UCSD-AML1 (cell line): ENCODE measurements around the gene IGLON5.

Experiments used
- DNase-seq: peaks from one replicate; lab custom pipeline; 2025; ENCODE audit not compliant: unreplicated experiment; lab: John Stamatoyannopoulos, UW

Gene IGLON5

DNA sequence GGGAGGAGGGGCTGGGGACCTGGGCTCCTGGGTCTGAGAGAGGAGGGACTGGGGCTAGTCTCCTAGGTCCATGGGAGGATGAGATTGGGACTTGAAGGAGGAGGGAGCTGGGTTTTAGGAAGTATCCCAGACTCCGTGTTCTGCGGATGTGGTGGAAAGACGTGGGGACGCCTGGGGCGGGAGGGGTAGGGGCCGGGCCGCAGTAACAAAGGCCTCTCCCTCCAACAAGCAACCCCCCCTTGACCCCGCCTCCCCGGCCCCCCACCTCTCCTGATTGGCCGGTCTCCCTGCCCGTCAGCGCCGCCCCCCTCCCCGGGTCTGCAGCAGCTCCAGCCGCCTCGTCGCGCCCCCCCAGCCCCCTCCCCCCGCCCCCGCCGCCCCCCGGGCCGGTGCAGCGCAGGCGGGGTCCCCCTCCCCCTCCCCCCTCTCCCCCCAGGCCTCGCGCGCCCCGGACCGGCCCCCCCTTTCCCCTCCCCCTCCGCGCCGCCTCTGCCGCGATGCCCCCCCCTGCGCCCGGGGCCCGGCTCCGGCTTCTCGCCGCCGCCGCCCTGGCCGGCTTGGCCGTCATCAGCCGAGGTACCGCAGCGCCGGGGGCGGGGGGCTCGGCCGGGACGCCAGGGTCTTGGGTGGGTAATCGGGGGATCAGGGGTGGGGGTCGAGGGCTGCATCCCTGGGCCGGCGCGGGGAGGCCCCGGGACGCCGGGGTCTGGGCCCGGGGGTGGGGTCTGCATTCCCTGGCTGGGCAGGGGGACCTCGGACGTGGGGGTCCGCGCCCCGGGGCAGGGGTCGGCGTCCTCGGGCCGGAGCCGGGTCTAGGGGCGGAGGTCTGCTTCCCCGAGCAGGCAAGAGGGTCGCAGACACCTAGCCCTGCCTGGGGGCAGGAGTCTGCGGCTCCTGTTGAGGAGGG lies at the start of gene IGLON5:
Gene IGLON5 (plus strand): TSS at position 294 of the 907 bp plus-strand sequence. CDS start 204 bp downstream, at position 498.
- no peak for DNase-seq

- DNase-seq = no peak
These were observed 47.6 kb upstream of the IGLON5 start for GRCh38 chr19:51263808-51264207.

- no peak for DNase-seq
These were observed 40.4 kb upstream of the IGLON5 start for GRCh38 chr19:51271067-51271466.

GRCh38 chr19:51272183-51272810 lies 39.1 kb upstream of the IGLON5 start:
- DNase-seq = no peak

DNA sequence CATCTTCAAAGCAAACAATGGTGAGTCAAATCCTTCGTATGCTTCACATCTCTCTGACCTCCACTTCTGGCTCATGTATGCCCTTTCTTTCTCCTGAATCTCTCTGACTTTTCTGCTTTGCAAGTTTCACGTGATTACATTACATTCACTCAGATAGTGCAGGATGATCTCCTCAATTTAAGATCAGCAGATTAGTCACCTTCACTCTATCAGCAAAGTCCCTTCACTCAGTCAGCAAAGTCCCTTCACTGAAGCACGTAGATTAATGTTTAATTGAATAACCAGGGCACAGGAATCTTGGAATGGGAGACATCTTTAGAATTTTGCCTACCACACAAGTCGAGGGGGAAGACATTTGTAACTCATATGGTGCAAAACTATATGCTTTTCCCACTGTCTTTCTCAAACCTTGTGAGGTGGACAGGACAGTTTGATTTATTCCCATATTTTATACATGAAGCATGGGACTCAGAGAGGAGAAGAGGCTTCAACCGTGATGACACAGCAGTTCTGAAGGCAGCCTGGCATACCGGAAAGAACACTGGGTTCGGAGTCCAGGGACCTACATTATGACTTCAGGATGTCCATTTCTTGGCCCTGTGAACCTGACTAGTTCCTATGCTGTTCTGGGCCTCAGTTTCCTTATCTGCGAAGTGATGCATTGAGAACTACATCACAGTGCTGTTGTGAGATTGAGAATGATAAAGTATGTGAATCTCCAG lies 37.2 kb upstream of the IGLON5 start:
- DNase-seq = no peak

DNA sequence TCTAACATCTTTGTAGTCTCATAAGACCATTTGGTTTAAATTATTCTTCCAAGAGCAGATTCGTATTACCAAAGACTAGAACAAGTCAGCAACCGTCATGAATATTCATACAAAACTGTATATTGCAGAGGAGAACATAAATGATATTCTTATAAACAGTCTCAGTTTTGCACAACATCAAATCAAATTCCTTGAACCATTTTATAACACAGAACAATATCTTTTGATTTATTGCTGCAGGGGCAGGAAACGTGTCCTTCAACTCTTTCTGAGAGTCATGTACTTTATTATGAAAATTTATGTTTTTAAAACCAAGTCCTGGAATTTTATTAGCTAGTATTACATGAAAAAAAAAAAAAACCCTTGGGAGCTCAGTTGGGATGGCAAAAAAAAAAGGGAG lies 34.3 kb upstream of the IGLON5 start:
- no peak for DNase-seq

DNA sequence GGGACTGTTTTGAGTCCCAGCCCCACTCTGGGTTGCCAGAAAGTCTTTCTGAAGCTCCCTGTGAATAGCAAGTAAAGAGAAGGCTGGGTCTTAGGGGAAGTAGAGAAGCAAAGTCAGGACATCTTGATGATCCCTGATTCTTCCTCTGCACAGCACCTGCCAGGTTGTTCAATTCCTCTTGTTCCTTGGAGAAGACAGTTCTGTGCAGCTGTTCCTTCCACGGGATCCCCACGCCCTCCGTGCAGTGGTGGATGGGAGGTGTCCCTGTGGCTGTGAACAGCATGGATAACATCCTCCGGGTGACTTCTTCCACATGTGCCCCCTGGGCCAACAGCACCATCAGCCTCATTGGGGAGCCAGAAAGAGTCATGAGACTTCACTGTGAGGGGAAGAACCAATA lies 29.1 kb upstream of the IGLON5 start:
- DNase-seq = no peak

- no peak for DNase-seq
These were observed 25.8 kb upstream of the IGLON5 start for GRCh38 chr19:51285682-51286081.

DNA sequence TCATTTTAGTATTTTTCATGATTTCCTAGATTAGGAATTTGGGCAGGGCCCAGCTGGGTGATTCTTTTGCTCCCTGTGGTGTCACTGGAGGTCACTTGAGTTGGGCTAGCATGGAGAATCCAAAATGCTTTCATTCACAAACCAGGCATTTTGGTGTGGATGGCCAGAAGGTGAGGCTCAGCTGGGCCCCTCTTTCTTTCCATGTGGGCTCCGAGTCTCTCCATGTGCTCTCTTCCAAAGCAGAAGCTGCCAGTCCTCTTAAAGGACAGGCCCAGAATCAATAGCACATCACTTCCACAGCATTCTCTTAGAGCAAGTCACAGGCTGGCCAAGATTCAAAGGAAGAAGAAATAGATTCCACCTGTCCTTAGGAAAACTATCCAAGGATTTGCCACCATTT lies 21.8 kb upstream of the IGLON5 start:
- DNase-seq = no peak

DNA sequence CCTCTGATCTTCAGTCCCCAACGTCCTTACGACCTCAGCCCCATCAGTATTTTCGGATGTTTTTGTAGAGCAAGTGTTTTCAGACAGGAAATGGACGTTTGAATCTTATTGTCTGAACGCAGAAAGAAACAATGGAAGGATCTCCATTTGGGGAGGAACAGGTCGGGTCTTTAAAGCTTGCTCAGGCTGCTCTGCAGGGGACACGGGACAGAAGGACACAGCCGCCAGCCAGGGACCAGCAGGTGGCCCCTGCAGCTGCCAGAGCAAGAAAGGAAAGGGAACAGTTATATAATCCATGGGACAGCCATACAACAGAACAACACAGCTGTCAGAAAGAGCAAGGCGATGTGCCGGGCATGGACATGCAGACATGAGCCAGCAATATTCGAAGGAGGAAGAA lies 18.5 kb upstream of the IGLON5 start:
- no peak for DNase-seq

- no peak for DNase-seq
These were observed 17.8 kb upstream of the IGLON5 start for GRCh38 chr19:51293571-51294210.

DNA sequence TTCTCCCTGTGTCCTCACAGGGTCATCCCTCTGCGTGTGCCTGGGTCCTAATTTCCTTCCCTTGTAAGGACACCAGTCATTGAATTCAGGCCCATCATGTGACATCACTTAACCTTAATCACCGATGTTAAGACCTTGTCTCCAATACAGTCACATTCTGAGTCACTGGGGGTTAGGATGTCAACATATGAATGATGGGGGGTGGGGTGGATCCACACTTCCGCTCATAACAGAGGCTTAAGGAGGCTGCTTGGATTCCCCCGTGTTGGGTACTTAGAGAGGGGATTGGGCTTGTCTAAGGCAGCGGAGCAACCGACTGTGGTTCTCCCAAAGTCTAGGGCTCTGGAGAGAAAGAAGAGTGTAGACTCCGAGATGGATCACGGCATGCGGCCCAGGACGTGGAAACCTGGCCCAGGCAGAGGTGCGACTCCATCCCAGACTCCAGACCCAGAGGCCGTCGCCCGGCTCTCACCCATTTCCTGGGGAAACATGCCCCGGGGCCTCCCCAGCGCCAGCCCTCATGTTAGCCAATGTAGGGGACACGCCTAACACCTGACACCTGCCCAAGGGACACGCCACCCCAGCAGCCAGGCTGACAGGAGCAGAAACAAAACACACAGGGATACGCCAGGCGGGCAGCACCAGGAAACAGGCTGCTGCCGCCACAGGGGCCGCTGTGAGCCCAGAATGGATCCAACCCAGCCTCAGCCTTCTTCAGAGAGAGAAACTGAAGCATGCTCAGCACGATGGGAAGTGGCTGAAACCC lies 17.1 kb upstream of the IGLON5 start:
- no peak for DNase-seq

DNA sequence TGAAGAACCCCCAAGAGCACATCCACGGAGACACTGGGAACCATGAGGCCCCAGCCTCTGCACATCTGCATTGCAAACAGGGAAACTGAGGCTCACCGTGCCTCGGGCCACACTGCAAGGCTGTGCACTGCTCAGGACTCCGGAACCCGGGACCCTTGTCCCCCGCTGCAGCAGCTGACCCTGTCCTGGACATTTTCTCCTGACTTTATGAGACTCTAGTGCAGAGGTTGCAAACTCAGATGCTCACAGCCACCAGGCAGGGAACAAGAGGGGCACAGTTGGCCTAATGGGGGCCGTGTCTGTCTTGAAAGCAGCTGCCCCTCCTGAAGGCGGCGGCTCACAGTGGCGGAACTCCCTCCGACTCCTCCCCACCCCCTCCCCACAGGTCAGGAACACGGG lies 16.5 kb upstream of the IGLON5 start:
- no peak for DNase-seq

DNA sequence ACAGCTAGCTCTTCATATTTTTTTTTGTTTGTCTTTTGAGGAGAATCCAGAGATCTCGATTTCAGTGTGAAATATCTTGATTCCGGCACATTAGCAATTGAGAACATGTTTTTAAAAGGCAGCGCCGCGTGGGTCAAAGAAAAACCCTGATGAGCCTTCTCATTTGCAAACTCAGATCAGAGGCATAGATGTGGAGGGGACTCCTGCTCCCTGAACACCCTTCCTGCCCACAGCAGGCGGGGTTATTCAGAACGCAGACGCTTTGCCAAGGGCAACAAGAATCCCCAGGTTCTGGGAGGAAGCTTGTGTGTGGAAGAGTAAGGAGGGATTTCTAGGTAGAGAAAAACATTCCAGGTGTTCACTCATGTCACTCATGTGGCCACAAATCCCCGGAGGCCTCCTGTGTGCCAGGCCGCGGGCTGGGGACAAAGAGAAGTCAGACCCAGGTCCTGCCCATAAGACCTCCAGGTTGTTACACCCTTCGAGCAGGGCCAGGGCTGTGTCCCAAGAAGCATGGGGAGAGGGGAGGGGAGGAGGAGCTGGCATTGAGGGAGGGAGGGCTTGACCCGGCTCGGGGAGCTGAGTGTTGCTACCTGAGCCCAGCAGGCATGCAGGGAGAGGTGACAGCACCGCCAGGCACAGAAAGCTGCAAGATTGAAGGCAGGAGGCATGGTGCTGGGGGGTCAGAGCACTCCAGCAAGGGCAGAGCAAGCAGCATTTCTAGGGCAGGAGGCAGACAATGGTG lies 15.9 kb upstream of the IGLON5 start:
- DNase-seq = no peak

GRCh38 chr19:51296336-51297093 lies 14.9 kb upstream of the IGLON5 start:
- DNase-seq = no peak

DNA sequence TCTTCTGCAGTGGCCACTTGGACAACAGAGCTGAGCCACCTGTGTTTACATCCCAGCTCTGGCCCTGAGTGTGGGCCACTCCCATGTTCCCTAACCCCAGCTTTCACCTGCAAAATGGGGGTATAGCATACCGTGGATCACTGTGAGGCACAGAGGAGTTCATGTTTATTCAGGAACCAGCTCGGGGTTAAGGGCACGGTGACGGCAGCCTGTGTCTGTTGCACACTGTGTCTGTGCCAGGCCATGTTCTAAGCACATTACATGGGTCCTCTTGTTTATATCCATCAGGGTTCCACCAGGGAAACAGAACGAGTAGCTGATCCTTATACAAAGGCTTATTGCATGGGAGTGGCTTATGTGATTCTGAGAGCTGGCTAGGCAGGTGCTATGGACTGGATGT lies 14.0 kb upstream of the IGLON5 start:
- DNase-seq = no peak

- DNase-seq = no peak
These were observed 10.2 kb upstream of the IGLON5 start for GRCh38 chr19:51301266-51301665.

DNA sequence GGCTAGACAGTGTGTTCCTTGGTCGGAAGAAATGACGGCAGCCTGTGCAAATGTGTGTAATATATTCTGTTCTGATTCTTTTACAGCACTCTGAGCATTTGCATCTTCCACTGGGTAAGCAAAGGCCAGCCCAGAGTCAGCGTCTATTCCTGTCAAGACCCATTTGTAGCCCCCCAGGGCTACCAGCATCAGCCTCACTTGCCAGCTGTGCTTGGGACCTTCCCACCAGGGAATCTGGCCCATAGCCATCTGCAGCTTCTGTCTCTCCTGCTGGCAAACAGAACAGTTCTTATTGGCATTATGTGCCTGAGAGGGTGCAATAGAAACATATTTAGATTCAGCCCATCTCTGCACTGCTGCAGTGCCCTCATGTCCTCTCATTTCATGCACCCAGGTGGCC lies 6.0 kb upstream of the IGLON5 start:
- DNase-seq = no peak

DNA sequence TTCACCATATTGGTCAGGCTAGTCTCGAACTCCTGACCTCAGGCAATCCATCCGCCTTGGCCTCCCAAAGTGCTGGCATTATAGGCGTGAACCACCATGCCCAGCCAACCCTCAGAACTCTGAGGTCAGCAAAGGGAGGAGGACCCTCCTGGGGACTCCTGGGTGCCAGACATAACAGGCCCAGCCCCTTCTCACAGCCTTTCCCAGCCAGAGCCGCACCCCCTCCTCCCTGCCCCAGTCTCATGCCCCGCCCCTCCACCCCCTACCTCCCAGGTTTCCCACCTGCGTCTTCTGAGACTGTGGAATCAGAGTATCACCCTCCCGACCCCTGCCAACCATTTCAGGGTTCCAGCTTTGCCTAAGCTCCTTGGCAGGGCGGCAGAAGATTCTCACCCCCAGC lies 5.2 kb downstream of the IGLON5 start:
- DNase-seq = no peak
